Measurements from ENCODE around the gene AXDND1.

GRCh38 chr1:179448437-179449149, 82.8 kb downstream of the AXDND1 start:
- TF ChIP-seq CTCF (IDR thresholded peaks at IDR 0.05) (no peak), POLR2A (IDR thresholded peaks at IDR 0.05) (no peak)
